Hematopoietic multipotent progenitor cell treated with erythropoietin and hydrocortisone succinate and interleukin-3 and kit ligand, for 8 days (in vitro differentiated cells): Measurements from ENCODE around the gene TIAM2.
"Not testable (repeated sequence)": the region's sequence is repeated elsewhere in the genome, so short reads cannot be mapped to it uniquely, and the experiment has no call there.

Experiments used
- DNase-seq: peaks from one replicate; pipeline ENCODE4 v3.0.0-alpha.2; 2015

TIAM2 gene

GRCh38 chr6:154993026-154993425 is 2.1 kb upstream of the TIAM2 start:
- no peak for DNase-seq

- DNase-seq: no peak
Measured at GRCh38 chr6:154993710-154994109, 1.4 kb upstream of the TIAM2 start.

- no peak for DNase-seq
Measured at GRCh38 chr6:154994836-154995253, 270 bp upstream of the TIAM2 start.

- no peak for DNase-seq
Measured at GRCh38 chr6:154996016-154996590, 988 bp downstream of the TIAM2 start.

- no peak for DNase-seq
Measured at GRCh38 chr6:154996841-154997311, 1.8 kb downstream of the TIAM2 start.

DNA sequence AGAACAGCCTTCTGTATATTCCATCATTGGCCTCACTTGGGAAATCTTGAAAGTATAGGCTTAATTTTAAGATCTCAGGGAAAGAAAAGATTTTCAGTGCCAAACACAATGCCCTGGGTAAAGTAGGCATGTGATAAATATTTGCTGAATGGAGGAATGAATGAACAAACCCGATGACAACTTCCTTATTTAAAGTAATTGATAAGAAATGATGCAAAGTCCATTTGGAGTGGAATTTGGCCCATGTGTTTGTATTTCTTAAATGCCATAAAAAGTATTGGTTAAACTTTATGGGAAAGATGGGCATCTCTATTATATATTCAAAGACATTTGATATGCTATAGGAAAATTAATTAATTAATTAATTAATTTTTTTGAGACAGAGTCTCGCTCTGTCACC is 3.7 kb downstream of the TIAM2 start:
- DNase-seq: no peak

DNA sequence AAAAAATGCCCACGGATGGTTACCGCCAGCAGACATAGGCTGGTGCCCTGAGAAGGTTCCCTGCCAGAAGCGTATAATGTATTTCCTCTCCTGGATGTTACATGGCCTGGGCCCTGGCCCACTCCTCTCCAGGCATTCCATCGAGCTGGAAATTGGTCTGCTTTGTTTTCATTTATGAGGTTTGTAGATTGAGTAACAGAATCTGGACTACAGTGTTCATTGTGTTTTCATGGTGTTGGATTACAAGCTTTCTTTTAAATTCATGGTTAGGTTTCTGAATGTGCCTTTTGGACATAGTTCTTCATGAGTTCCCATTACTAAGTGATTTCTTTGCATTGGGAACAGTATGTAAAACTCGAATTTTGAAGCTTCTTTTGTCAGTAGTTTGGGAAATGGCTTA is 6.4 kb downstream of the TIAM2 start:
- no peak for DNase-seq

GRCh38 chr6:155001934-155002333 is 6.8 kb downstream of the TIAM2 start:
- no peak for DNase-seq

DNA sequence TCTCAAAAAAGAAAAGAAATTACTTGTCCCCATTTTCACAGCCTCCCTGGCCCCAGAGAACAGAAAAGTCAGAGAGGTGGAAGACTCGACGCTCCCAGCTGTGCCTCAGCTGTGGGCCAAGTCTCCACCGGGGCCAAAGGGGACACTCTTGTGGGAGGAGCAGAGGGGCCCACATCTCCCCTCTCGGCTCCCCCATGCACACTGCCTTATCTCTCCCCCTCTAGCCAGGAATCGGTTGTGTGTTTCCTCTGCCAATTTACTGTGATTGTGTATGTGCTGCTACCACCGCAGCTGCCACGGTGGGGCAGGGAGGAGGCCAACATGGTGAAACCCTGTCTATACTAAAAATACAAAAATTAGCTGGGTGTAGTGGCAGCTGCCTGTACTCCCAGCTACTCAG is 8.4 kb downstream of the TIAM2 start:
- DNase-seq: no peak

DNA sequence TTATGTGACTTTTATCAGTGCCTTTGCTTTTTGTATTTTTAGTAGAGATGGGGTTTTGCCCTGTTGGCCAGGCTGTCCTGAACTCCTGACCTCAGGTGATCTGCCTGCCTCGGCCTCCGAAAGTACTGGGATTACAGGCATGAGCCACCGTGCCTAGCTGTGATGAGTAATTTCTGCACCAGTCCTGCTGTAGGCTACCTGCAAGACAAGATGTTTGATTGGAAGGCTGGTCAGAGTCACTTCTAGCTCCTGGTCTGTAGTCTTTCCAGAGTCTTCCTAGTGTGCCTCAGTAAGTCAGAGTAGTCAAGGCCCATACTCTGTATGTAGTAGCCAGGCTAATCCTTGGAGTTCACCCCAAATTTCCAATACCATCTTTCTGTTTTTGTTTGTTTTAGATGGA is 8.9 kb downstream of the TIAM2 start:
- DNase-seq: no peak

- DNase-seq: no peak
Measured at GRCh38 chr6:155004576-155005372, 9.7 kb downstream of the TIAM2 start.

GRCh38 chr6:155008625-155009024 is 13.5 kb downstream of the TIAM2 start:
- DNase-seq: no peak

DNA sequence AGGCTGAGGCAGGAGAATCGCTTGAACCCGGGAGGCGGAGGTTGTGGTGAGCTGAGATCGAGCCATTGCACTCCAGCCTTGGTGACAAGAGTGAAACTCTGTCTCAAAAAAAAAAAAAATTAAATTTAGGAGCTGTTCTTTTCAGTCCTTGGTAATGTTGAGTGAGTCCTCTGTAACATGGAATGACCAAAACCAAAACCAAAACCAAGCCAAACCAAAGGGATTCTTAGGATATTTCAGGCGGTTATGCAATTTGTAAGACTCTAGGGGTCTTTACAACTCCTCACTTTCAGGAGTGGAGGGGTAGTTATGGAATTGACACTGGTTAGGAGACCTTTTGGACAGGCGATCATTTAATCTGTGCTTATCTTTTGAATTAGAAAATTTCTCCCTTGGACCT is 15.8 kb downstream of the TIAM2 start:
- DNase-seq: no peak

GRCh38 chr6:155011809-155012291 is 16.7 kb downstream of the TIAM2 start:
- DNase-seq: no peak

DNA sequence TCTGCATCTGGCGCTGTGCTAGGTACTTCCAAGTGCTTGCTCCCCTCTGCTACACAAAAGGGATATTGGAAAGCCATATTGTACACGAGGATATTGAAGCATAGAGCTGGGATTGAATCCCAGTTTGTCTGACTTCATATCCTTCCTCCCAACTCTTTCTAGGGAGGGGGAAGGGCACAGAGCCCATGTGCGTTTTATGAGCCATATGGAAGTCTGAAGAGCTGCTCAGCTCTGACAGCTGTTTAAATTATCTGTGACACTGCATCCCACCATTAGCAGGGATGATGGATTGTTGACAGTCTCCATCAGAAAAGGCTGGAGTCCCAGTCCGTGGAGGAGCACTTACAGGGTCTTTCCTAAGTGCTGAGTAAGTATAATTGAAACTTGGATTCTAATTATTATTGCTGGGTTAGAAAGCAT is 18.4 kb downstream of the TIAM2 start:
- DNase-seq: no peak

- no peak for DNase-seq
Measured at GRCh38 chr6:155014137-155014536, 19.0 kb downstream of the TIAM2 start.

DNA sequence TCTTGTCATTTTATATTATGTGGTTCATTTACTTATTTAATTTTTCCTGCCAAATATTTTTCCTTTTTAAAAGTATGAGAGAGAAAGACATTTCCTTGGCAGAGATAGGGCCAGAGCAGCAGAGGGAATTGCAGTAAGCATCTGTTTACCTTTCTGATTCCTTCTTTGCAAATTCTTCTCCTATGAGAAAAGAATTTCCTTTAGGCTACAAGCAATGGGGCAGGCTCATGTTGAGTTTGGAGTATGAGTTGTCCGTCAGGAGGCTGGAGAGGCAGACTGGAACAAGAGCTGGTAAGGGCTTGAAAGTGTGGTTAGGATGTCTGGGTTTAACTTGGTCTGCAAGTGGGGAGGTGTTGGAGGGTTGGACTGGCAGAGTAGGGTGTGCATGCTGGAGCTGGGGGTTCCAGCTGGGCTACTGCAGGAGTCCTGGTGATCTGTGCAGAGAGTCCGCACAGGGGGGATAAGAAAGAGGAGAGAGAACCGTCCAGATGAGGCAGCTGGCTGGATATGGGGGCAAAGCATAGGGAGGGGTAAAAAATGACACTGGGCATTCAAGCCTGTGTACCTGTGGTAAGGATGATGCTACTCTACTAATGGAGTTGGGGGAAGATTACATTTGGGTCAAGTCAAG is 19.7 kb downstream of the TIAM2 start:
- no peak for DNase-seq

GRCh38 chr6:155018415-155018814 is 23.3 kb downstream of the TIAM2 start:
- DNase-seq: not testable (repeated sequence)

DNA sequence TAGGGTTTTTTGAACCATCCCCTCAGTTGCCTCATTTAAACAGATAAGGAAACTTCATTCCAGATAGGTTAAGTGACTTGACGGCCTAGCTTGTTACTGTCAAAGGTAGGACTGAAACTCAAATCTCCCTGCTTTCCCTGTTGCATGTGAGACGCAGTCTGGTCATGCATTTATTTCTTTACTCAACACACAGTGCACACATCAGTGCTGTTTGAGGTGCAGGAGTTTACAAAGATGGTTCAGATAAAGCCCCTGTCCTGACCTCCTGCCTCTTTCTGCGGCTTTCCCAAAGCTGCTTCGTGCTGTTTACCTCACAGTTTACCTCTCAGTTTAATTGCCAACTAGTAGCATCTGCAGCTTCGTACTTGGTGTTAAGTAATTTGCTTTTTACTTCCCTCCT is 26.6 kb downstream of the TIAM2 start:
- DNase-seq: no peak

DNA sequence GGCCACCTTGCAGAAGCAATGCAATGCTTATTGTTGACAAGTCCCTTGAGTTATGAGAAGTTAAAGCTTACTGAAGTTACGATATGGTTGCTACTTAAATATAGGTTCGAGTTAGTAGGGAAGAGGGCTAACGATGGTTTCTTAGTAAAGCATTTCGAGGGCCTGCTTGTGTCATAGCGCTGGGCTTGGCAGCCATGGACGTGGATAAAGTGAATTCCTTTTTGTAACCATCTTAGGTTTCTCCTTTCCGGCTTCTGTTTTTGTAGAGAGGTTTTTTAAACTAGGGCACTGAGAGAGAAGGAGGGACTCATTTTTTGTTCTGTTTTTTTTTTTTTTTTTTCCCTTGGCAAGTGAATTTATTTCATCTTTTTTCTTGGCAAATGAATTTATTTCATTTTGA is 27.6 kb downstream of the TIAM2 start:
- DNase-seq: no peak

GRCh38 chr6:155023717-155024116 is 28.6 kb downstream of the TIAM2 start:
- no peak for DNase-seq

- DNase-seq: no peak
Measured at GRCh38 chr6:155024391-155025027, 29.4 kb downstream of the TIAM2 start.

DNA sequence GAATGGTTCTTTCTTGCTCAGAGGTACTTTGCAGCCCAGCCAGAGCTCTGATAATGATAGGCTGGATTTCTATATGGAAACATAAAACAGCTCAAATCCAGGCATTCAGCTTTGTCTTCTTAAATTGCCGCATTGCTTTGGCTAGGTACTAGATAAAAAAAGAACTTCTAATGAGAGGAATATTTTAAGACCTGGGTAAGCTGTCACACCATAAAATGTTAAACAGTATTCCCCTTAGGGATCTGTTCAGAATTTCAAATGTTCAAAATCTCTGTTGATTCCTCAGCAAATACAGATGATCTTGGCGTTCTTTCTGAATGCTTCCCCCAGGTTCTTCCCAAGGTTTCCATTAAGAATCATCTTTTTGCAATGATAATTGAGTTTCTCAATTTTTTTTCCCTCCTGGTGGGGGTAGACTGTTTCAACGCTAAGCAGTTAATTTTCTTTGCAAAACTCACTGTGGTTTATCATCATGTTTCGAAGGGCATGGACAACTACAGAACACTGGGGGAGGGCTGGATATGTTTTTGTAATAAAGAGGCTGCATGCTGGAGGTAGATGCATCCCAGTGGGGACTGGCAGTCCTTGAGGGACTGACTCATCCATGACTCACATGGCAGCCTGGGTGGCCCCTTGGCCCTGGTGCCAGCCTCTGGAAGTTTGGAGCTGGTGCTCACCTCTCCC is 31.0 kb downstream of the TIAM2 start:
- no peak for DNase-seq
